Activated naive CD4-positive, alpha-beta T cell treated with Interleukin-2 at 50 U/mL for 16 hours (primary cell): ENCODE data around the gene OPA3.

ENCODE experiments used
- DNase-seq: peaks from one replicate; pipeline ENCODE4 v3.0.0-alpha.2; 2020

OPA3 gene

GRCh38 chr19:45597425-45598111 lies 13.0 kb upstream of the OPA3 start:
- DNase-seq: no peak

- no peak for DNase-seq
These were observed 11.2 kb upstream of the OPA3 start for GRCh38 chr19:45595814-45596213.

DNA sequence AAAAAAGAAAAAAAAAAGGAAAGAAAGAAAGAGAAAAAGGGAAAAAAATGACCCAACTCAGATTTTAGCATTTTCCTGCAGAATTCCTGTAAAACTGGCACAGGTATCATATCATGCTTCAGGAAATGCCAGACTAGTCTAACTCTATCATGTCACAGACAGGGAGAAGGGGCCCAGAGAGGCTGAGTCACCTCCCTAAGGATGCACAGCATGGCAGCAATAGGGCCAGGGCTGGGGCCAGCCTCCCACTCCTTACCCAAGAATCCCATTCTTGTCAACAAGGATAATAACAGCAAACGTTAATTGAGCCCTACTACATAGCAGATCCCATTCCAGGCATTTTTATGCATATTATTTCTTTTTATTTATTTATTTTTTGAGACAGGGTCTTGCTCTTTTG lies 8.9 kb upstream of the OPA3 start:
- DNase-seq: no peak

- DNase-seq: no peak
These were observed 7.8 kb upstream of the OPA3 start for GRCh38 chr19:45592366-45592765.

- no peak for DNase-seq
These were observed 7.0 kb upstream of the OPA3 start for GRCh38 chr19:45591638-45592005.

GRCh38 chr19:45591004-45591637 lies 6.5 kb upstream of the OPA3 start:
- peak; percentile 51 for DNase-seq

DNA sequence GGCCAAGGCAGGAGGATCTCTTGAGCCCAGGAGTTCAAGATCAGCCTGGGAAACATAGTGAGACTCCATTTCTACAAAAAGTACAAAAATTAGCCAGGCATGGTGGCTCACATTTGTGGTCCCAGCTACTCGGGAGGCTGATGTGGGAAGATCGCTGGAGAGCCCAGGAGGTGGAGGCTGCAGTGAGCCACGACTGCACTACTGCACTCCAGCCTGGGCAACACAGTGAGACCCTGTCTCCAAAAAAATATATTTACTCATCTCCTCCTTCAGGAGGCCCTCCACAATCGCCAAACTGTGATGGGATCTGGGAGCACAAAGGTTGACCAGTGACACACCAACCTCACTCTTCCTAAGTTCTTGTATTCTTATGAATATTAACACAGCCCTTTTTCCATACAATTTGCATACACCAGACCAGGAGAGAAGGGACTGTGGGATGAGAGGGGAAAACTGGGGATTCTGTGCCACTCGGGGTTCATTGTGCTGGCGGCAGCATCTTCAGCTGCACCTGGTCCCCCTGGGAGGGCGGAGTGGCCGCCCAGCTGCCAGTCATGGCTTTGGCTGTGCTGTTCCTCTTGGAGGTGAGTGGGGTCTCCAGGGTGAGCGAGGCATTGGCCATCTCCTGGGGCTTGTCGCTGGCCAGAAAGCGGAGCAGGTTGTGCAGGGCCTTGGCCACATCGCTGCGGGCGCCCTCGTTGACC lies 5.8 kb upstream of the OPA3 start:
- no peak for DNase-seq

DNA sequence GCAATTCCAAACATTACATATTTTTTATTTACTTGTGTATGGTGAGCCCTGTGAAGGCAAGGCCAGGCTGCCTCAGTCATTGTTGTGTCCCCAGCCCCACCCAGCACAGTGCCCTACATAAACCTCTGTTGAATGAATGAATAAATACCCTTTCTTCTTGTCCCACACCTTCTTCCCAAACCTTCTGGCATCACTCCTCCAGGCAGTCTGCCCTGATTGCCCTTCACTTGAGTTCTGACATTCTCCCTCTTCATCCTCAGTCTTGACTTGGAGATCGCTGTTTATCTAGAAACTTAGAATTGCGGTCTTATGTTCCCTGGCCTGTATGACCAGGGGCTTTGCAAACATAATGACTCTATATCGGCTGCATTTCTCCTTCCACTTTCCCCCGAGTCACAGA lies 5.2 kb upstream of the OPA3 start:
- no peak for DNase-seq

- DNase-seq: no peak
These were observed 3.3 kb upstream of the OPA3 start for GRCh38 chr19:45587873-45588272.

GRCh38 chr19:45585158-45585577 lies 566 bp upstream of the OPA3 start:
- no peak for DNase-seq

GRCh38 chr19:45581576-45581975 lies 3.0 kb downstream of the OPA3 start:
- no peak for DNase-seq

DNA sequence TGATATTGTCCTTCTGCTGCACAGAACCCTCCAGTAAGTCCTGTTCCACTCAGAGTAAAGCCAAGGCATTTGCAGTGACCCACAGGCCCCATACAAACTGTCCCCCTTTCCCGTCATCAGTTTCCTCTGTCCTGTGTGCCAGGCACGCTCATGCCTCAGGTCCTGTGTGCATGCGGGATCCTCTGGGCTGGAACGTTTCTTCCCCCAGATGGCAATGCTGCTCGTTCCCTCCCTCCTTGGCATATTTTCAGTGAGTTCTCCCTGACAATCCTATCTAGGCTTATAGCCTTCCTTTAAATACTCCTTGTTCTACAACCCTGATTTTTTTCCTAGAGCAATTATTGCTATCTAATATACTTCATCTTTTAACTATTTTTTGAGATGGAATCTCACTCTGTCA lies 5.7 kb downstream of the OPA3 start:
- no peak for DNase-seq

GRCh38 chr19:45577111-45577905 lies 7.3 kb downstream of the OPA3 start:
- DNase-seq: no peak

DNA sequence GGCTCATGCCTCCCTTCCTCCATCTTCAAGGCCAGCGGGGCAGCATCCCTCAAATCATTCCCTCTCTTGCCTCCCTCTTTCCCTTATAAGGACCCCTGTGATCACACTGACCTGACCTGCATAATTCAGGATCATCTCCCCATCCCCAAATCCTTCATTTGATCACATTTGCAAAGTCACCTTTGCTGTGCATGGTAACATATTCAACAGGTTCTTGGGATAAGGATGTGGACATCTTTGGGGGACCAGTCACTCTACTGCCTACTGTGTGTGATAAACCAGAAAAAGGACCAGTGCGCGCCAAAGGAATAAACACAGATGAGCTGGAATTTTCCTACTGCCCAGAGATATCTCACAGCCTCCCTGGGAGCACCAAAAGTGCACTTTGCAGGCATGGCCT lies 7.9 kb downstream of the OPA3 start:
- DNase-seq: no peak

GRCh38 chr19:45575216-45575615 lies 9.4 kb downstream of the OPA3 start:
- DNase-seq: no peak

GRCh38 chr19:45574526-45574925 lies 10.1 kb downstream of the OPA3 start:
- no peak for DNase-seq

DNA sequence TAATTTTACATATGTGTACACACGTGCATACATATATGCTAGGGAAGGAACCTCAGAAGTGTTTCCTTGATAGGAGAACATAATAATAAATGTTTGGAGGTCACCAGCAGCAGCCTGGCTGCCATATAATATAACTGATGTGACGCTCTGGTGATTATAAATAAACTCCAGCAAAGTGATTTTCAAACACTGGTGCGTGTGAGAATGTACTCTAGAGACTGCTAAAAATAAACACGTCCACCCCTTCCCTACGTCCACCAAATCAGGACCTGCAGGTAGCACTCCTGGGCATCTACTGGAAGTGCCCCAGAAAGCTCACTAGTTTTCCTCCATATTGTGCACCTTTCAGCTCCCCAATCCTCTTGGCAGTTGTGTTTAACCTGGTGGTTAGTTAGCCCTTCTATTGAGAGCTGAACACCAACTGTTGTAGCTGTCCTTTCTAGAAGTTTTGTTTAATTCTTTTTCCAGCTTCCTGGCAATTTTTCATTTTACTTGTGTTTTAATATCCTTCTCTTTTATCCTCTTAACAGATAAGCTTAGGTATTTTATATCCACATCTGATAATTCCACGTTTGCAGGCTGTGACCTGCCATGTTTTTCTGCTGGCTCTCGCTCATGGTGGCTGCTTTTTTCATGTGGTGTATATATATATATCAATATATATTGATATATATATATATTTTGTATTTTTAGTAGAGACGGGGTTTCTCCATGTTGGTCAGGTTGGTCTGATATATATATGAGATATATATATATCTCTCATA lies 13.0 kb downstream of the OPA3 start:
- no peak for DNase-seq

DNA sequence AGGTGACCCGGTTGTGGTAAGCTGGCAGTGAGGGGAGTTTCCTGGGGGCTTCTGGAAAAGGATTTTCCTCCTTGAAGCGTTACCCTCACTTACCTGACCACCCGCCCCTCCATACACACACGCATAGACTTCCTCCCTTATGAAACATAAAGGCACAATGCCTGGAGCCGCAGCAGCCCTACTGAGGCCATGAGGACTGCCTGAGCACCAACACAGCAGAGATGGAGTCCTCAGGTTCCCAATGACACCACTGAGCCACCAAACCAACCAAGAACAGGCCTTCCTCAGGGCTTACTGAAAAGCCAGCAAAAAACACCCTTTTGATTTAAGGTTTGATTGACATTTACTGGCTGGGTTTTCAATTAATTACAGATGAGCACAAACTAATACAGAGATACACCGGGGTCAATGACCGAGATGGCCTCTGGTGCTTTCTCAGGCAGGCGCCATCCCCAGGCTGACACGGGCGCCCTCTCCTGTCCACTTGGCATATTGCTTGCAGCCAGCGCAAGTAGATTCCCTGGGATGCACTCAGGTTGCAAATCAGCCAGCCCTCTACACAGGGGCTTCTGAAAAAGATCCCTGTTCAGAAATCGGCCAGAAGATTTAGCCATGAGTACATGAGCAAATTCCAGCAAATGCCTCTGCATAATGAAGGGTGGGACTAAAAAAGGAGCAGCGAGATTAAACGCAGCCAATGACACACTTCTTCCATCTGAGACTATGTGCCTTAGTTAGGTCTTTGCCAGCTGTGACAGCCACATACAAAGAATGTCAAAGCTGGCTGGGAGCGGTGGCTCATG lies 14.8 kb downstream of the OPA3 start:
- peak; percentile 59 for DNase-seq

DNA sequence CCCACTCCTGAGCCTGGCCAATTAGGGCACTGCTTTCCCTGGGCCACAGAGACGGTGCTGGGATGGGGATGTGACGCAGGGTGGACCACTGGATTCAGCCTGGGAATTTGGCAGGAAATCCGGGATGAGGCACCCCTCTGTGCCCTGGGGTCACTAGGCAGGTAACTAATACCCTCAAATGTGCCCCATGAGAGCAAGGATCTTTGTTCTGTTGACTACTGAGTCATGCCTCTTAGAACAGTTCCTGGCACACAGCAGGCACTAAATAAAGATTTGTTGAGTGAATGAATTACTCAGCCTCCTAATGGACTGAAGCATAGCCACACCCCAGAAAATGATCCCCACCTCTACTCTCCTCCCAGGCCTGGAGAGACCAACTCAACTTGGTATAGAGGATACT lies 15.9 kb downstream of the OPA3 start:
- DNase-seq: no peak

- no peak for DNase-seq
These were observed 17.0 kb downstream of the OPA3 start for GRCh38 chr19:45567609-45568008.

DNA sequence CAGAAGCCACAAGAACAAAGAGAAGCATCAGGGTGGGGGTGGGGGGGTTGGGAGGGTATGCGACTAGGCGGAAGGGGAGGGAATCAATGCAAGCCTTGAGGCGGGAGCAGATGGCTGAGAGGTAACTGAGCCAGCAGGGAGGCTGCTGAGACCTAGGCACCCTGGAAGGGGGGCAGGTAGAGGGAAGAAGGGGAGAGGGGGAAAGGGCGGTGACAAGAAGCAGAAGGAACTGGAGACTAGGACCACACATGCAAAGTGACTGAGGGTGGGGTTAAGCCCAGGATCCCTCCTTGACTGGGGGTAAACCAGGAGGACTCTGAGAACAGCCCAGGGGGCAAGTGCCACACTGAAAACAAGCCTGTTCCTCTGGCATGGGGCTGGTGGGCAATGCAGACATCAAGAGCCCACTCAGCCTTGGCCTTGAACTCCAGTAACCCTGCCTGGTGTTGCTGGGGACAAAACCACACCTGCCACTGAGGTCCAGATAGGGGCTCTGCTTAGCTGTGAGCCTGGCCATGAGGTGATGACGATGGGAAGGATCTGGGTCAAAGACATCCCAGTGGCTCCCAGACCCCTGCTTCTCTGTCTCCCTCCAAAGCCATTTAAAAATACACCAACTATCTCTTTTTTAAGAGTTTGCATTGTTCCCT lies 20.3 kb downstream of the OPA3 start:
- no peak for DNase-seq
